Stimulated activated CD4-positive, alpha-beta T cell treated with anti-CD3 and anti-CD28 coated beads, Interleukin-2, amount 100 ng/mL, for 48 hours (primary cell): ENCODE measurements around the gene INHBC.
"Not testable (repeated sequence)": the region's sequence is repeated elsewhere in the genome, so short reads cannot be mapped to it uniquely, and the experiment has no call there.

ENCODE experiments used
- DNase-seq, 2 donors: peaks; one replicate each; pipeline ENCODE4 v3.0.0-alpha.2; 2020

The INHBC gene

GRCh38 chr12:57488402-57489156 lies 54.0 kb downstream of the INHBC start:
- DNase-seq, result no peak

DNA sequence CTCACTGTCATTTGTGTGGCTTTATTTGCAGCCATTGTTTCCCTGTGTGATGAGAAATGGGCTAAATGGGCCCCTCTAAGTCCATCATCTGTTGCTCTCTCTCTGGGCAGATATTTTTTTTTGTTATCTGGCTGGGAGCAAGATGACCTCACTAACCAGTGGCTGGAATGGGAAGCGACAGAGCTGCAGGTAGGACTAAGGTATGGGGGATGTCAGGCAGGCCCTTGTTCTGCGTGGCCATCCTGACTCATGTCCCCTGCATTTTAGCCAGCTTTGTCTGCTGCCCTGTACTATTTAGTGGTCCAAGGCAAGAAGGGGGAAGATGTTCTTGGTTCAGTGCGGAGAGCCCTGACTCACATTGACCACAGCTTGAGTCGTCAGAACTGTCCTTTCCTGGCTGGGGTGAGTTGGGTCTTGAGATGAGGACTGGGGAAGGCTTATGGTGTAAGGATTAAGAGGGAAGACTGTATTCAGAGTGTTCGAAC lies 54.6 kb downstream of the INHBC start:
- no peak for DNase-seq

- DNase-seq, result no peak
Measured at GRCh38 chr12:57490126-57490525, 55.5 kb downstream of the INHBC start.

DNA sequence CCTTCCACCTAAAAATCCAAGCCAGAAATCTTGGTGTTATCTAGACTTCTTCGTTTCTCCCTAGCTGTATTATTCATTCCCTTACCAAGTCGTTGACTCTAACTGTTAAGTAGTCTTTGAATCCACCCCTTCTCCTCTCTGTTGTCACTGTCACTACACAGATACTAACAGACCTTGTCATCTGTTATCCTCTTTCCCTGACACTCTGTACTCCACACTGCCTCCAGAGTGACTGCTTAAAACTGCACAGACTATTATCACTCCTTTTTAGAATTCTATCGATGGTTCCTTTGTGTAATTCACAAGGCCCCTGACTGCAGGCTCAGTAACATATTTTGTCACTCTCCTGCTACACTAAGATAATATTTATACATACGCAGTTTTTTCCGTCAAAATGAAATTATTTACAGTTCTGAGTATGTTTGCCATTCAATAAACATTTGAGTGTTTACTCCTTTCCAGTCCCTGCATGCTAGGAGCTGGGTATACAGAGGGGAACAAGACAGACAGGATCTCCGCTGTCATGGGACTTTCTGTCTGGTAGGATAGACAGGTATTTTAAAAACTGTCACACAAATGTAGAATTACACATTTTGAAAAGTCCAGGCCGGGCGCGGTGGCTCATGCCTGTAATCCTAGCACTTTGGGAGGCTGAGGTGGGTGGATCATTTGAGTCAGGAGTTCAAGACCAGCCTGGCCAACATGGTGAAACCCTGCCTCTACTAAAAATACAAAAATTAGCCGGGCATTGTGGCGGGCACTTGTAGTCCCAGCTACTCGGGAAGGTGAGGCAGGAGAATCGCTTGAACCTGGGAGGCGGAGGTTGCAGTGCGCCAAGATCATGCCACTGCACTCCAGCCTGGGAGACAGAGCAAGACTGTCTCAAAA lies 57.1 kb downstream of the INHBC start:
- no peak for DNase-seq

GRCh38 chr12:57495051-57495701 lies 60.6 kb downstream of the INHBC start:
- DNase-seq, result not testable (repeated sequence)

- no peak for DNase-seq
Measured at GRCh38 chr12:57496822-57497221, 62.2 kb downstream of the INHBC start.

DNA sequence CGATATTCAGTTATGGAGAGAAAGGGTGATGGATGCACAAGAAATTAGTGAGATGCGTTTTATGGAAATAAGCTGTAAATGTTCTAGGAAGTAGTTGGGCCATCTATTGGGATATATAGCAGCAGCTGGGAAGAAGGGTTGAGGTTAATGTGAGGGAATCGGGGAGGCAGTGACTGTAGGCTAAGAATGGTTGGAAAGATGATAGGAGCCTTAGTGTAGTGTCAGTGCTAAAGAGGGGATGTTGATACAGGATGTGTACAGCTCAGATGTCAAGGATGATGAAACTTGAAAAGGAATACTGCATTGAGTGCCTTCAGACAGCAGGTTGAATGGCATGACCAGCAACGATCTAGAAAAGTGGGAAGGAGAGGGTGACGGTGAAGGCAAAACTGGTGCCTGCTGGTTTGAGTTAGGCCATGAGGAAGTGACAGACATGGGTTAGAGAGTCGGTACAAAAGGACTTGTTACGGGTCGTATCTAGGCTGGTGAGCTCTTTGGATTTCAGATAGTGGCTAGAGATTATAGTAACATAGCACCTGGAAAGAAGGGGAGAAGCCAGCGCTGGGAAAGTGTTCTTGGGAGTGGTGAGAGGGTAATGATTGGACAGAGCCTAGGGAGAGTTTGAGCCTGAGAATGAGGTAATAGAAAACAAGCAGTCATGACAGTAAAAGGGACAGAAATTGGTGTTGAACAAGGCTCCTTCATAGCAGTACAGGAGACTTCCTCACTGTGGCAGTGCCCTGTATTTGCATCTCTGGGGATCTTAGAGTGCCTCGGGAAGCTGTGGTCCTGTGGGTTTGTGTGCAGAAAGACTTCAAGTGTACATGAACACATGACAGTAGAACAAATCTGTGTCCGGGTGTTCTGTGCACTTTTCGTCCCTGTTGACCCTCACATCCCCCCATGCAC lies 62.9 kb downstream of the INHBC start:
- no peak for DNase-seq

DNA sequence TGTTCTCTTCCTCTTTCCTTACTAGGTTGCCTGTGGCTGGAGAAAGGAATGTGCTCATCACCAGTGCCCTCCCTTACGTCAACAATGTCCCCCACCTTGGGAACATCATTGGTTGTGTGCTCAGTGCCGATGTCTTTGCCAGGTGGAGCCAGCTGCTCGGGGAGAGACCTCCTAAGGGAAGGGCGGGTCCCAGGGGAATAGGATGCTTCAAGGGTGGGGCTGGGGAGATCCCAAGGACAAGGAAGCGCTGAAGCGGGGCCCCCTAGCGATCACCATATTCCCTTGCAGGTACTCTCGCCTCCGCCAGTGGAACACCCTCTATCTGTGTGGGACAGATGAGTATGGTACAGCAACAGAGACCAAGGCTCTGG lies 63.5 kb downstream of the INHBC start:
- DNase-seq, result no peak

DNA sequence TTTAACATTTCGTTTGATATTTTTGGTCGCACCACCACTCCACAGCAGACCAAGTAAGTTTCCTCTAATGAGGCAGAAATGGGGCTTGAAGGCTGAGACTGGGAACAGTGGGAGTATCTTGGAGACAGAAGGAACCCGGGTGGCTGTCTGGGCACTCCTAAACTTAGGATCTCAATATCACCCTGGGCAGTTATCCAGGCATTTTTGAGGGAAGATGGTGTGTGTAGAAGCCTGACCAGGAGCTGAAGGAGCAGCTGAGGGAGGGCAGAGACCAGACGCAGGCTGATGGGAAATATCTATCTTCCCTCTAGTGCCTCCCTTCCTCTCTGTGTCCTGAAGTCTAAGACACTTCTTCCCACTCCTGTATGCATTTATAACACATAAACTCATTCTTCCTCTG lies 64.0 kb downstream of the INHBC start:
- DNase-seq, result no peak

DNA sequence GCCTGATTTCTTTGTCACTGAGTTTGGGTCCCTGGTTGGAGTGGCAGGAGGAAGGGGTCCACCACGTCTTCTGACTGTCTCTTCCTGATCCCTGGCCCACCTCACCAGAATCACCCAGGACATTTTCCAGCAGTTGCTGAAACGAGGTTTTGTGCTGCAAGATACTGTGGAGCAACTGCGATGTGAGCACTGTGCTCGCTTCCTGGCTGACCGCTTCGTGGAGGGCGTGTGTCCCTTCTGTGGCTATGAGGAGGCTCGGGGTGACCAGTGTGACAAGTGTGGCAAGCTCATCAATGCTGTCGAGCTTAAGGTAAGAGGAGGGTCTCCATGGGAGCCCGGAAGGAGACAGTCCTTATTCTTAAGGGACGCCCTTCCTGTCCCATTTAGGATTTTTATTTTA lies 65.6 kb downstream of the INHBC start:
- DNase-seq, result no peak
